Activated CD4-positive, alpha-beta T cell treated with anti-CD3 and anti-CD28 coated beads, Interleukin-2, amount 50 U/mL, for 24 hours (primary cell): ENCODE data around the gene CLDN2.

Experiments
- DNase-seq, 2 donors: peaks; one replicate each; pipeline ENCODE4 v3.0.0-alpha.2; 2020; ENCODE audit warnings: low read depth in 1 of 2, low spot score in 1 of 2

The CLDN2 gene

DNA sequence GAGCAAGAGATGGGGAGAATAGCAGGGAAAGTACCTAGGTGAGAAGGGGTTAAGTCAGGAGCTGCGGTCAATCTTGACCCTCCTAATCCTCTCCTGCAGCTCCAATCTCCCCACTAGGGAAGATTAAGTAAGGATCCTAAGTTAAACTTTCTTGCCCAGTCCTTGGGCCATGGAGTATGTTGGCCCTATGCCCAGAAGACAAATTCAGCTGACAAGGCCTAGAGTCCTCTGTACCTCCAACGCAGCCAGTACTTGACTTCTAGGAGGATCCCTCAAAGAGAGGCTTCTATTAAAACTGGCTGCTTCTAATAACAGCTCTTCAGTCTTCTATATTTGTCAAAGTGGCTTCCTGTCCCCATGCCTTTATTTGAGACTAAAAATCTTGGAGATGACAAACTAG lies 1.4 kb downstream of the CLDN2 start:
- DNase-seq = no peak

DNA sequence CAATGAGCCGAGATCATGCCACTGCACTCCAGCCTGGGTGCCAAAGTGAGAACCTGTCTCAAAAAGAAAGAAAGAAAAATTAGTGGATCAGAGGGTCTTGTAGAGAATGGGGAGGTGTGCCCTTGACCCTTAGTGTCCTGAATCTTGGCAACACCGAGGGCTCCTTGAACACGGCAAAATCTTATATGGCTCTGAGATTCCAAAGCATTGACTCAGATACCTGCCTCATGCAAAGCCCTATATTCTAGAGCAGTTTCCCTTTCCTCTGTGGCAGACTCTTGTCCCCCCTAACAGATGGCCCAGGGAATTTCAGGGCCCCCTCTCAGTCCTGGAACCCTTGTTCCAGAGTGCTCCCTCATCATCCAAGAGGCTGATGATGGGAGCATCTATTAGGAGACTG lies 6.8 kb downstream of the CLDN2 start:
- no peak for DNase-seq

GRCh38 chrX:106927700-106928099 lies 7.5 kb downstream of the CLDN2 start:
- no peak for DNase-seq

DNA sequence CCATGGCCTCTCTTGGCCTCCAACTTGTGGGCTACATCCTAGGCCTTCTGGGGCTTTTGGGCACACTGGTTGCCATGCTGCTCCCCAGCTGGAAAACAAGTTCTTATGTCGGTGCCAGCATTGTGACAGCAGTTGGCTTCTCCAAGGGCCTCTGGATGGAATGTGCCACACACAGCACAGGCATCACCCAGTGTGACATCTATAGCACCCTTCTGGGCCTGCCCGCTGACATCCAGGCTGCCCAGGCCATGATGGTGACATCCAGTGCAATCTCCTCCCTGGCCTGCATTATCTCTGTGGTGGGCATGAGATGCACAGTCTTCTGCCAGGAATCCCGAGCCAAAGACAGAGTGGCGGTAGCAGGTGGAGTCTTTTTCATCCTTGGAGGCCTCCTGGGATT lies 8.0 kb downstream of the CLDN2 start:
- no peak for DNase-seq

GRCh38 chrX:106931831-106932491 lies 11.8 kb downstream of the CLDN2 start:
- no peak for DNase-seq

DNA sequence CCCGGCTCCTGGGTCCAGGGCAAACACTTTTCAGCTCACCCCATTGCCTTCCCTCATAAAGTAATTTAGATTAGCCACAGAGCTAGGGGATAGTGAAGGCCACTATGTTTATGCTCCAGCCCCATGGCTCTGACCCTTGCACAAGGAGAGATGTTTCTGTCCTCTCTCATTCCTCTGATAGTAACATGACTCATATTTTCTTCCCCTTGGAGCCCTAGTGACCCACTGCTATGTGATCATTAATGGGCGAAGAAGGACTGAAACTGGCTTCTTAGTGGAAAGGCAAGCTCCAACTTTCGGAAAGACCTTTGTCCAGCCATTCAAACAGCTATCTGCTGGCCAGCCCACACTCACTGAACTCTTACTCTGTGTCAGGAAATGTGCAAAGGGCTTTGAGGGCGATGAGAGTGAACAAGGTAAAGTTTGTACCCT lies 12.3 kb downstream of the CLDN2 start:
- no peak for DNase-seq

DNA sequence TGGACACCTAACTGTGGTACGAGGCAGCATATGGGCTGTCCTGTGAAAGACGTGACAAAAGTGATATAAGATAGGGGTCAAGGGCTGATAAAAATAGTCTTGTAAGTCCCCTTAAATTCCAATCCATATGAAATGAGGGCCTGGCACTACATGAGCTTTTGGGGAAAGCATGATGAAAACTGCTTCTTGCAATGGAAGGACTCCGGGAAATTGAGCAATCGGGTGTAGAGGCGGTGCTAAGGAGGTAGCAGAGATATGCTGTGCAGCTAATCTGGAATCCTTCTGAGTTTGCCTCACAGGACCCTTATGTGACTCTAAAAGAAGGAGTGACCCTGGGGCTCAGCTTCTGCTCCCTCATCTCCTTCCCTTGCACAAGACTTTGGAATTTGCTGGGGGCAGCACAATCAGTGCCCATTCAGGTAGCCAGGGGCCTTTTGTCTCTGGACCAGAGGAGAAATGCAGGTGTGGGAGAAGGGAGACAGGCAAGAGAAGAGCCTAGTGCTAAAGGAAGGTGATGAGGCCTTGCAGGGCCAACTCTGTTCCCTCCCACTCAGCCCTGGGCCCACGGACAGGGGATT lies 12.8 kb downstream of the CLDN2 start:
- DNase-seq = no peak

DNA sequence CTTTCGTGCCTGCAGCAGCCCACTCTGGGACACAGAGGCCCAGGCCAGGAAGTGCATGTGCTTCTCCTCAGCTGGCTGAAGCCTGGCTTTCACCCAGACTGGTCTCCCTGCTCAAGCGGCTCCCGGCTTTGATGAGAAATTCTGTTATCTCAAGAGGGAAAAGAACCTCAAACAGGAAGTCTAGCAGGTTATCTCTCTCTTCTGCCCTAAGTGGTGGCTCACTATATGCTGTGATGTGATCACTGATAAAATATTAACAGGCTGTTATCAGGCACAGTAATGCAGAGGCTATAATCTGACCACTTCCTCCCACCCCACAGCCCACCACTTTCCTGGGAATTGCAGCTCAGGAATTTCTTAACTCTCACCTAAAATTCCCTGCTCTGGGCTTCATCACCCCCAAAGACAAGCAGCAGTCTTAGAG lies 13.3 kb downstream of the CLDN2 start:
- DNase-seq = no peak

GRCh38 chrX:106935175-106935574 lies 15.0 kb downstream of the CLDN2 start:
- DNase-seq = no peak

DNA sequence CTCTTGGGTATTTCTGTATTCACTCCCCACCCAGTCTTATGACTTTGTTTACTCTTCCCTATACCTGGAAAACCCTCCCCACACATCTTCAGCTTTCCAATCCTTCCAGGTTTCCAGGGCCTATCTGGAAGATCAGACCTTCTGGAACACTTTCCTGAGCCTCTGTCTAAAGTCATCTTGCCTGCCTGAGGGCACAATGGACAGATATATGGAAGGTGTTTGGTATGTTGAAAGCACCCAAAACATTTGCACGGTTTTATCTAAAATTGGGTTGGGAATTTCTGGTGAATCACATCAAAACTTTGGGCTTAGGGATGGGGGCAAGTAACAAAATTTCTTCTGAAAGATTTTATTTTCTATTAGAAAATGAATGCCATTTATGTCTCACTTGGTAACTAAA lies 16.0 kb downstream of the CLDN2 start:
- no peak for DNase-seq

GRCh38 chrX:106939566-106939965 lies 19.4 kb downstream of the CLDN2 start:
- no peak for DNase-seq

DNA sequence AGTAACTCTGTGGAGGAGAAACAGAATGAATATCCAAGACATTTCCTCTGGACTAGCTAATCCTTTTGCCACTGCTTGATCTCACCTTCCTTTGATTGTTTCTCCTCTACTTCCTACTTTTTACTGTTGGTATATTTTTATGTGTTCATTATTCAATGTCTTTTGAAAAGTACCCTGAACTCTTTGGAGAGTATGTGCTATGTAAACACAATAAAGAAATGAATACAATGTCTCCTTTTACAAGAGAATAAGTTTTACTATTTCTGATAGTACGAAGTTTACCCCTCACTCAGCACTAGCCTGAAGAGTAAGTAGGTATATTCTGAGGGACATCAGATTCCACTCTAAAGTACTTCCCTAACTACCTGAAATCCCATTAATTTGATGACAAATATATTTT lies 19.9 kb downstream of the CLDN2 start:
- no peak for DNase-seq

GRCh38 chrX:106946464-106946863 lies 26.3 kb downstream of the CLDN2 start:
- no peak for DNase-seq

DNA sequence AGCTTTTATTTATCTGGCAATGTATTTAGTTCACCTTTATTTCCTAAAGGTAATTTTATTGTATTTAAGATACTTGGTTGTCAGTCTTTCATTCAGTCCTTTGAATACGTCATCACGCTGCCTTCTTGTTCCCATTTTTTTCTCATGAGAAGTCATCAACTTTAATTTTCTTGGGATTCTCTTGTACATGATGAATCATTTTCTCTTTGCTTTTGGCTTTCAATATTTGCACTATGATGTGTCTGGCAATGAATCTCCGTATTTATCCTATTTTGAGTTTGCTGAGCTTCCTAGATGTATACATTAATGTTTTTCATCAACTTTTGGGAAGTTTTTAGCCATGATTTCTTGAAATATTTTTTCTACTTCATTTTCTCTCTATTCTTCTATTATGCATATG lies 28.4 kb downstream of the CLDN2 start:
- DNase-seq = no peak

- DNase-seq = no peak
These were observed 29.2 kb downstream of the CLDN2 start for GRCh38 chrX:106949366-106949765.

DNA sequence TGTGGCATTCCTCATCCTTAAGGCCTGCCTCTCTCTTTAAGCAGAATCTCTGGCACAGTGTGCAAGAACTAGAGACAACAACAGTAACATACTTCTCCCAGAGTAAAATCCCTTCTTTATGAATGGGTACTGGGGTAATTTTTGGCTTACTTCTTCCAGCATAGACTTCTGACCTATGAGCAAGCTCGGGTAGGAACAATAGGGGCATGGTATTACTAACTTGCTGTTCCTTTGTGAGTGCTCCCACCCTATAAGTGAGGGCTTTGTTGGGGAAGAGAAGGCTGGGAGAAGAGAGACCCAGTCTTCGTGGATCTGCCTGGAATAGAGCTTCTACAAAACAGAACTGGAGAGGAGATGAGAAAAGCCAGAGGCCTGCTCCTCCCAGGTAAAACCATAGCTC lies 30.2 kb downstream of the CLDN2 start:
- no peak for DNase-seq

DNA sequence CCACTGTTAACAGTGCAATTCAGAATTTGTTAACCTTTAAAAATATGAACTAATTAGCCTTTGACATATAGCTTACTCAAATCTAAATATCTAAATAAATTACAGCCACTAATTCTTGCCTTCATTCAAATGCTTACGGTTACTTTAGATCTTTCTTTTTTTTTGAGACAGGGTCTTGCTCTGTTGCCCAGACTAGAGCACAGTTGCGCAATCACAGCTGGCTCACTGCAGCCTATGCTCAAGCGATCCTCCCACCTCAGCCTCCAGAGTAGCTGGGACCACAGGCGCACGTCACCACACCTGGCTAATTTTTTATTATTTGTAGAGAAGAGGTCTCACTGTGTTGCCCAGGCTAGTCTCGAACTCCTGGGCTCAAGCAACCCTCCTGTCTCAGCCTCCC lies 31.0 kb downstream of the CLDN2 start:
- no peak for DNase-seq

DNA sequence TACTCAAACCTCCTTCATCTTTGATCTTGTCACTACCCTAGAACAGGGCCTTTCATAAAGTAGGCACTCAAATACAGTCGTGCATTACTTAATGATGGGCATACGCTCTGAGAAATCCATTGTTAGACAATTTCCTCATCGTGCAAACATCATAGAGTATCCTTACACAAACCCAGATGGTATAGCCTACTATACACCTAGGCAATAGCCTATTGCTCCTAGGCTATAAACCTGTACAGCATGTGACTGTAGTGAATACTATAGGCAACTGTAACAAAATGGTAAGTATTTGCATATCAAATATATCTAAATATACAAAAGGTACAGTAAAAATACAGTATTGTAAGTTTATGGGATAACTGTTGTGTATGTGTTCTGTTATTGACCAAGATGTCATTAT lies 31.9 kb downstream of the CLDN2 start:
- DNase-seq = no peak

DNA sequence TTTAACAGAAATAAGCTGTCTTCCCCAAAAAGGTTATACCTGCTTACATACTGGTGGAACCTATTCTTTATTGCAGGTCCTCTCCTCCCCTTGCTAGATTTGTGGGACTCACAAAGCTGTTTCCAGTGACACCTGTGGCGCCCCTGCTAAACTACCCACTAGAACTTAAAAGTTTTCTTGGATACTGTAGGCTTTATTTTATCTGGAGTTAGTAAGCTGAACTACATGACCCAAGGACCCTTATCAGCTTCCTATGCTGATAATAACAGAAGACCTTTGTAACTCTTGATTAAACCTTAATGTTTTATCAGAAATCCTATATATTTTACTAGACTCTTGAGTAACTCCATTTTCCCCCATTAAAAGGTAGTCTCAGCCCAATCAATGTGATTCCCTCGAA lies 32.3 kb downstream of the CLDN2 start:
- no peak for DNase-seq

DNA sequence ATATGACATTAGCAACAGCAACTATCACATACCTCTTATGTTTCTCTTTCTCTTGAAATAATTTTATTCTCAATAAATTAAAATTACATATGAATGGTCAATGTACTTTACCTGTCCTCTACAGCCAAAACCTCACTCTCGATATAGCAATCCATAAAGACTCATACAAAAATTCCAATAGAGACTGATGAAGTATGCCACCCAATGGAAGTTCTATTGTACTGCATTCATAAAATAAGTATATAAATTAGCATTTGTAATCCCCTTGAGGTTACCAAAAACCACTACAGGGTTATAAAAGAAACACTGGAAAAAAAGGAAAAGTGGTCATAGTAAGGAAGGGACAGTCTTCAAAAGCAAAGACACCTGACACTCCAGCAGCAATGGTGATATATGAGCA lies 32.8 kb downstream of the CLDN2 start:
- DNase-seq = no peak

- DNase-seq = no peak
These were observed 33.8 kb downstream of the CLDN2 start for GRCh38 chrX:106954041-106954440.

GRCh38 chrX:106955004-106955772 lies 35.0 kb downstream of the CLDN2 start:
- DNase-seq = no peak

DNA sequence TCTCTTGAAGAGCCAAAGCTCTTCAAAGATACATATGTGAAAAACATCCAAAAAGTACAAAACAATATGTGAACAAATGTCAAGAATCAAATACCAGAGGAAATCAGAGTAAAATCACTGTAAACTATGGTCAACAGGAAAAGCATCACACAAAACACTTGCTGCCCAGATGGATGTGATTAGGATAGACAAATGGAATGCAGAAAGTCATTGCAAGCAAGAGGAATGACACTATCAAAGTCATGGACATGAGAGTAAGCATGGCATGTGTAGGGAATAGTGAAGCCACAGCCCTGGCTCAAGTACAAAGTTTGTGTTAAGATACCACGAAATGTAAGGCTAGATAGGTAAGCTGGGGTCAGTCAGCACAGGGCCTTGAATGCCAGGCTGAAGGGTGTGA lies 37.7 kb downstream of the CLDN2 start:
- no peak for DNase-seq
